Sigmoid colon (tissue), 4 donors: Measurements from ENCODE around the gene OR2A42.

Experiments used
- EP300 ChIP-seq, 4 donors: sonication (generic); formaldehyde crosslinking; IDR thresholded peaks; one replicate each; pipeline ENCODE4 v1.6.1; 2017; ENCODE audit warnings: antibody characterized with exemption in 4 of 4
- POLR2A ChIP-seq, 2 donors: fragments of 450-650 bp; IDR thresholded peaks; one replicate each; pipeline ENCODE4 v1.6.1; 2016; ENCODE audit warnings: antibody characterized with exemption in 2 of 2, mild to moderate bottlenecking in 2 of 2, moderate library complexity in 2 of 2
- POLR2AphosphoS5 ChIP-seq, 4 donors: sonication (generic); formaldehyde crosslinking; IDR thresholded peaks; one replicate each; pipeline ENCODE4 v1.6.1; 2017; ENCODE audit warnings: antibody characterized with exemption in 4 of 4
- TF ChIP-seq, protein P1 (sequence below), 4 experiments: fragments of 450-650 bp in 3 of 4; fragments of 200-600 bp in 1 of 4; IDR thresholded peaks; one replicate each; pipeline ENCODE4 v1.5.1; 2016 to 2019; ENCODE audit warnings: antibody characterized with exemption in 4 of 4, mild to moderate bottlenecking in 3 of 4, moderate library complexity in 2 of 4

DNA sequence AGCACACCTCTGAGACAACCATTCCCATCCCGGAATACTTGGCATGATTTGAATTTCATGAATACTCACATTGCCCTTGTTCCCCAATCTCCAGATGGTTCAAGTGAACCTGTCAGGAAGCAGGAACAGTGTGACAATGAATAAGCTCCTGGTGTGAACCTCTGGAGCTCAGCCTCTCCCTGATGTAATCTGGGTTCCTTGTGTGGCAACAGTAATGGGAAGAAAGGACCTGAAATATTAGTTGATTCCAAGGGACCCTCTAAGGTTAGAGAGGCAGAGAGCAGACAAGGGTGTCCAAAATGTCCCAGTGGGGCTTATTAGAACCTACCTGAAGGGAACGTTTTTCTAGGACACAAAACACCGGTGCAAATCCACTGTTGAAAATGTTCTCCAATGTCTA, 16.7 kb upstream of the OR2A42 start:
- TF ChIP-seq POLR2A (IDR thresholded peaks at IDR 0.05) (no peak), POLR2AphosphoS5 (IDR thresholded peaks at IDR 0.05) (no peak), EP300 (IDR thresholded peaks at IDR 0.05) (no peak)
- TF ChIP-seq, protein P1, sequence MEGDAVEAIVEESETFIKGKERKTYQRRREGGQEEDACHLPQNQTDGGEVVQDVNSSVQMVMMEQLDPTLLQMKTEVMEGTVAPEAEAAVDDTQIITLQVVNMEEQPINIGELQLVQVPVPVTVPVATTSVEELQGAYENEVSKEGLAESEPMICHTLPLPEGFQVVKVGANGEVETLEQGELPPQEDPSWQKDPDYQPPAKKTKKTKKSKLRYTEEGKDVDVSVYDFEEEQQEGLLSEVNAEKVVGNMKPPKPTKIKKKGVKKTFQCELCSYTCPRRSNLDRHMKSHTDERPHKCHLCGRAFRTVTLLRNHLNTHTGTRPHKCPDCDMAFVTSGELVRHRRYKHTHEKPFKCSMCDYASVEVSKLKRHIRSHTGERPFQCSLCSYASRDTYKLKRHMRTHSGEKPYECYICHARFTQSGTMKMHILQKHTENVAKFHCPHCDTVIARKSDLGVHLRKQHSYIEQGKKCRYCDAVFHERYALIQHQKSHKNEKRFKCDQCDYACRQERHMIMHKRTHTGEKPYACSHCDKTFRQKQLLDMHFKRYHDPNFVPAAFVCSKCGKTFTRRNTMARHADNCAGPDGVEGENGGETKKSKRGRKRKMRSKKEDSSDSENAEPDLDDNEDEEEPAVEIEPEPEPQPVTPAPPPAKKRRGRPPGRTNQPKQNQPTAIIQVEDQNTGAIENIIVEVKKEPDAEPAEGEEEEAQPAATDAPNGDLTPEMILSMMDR (IDR thresholded peaks at IDR 0.05) = no peak
